ENCODE data around the gene WDR33.

The WDR33 gene

DNA sequence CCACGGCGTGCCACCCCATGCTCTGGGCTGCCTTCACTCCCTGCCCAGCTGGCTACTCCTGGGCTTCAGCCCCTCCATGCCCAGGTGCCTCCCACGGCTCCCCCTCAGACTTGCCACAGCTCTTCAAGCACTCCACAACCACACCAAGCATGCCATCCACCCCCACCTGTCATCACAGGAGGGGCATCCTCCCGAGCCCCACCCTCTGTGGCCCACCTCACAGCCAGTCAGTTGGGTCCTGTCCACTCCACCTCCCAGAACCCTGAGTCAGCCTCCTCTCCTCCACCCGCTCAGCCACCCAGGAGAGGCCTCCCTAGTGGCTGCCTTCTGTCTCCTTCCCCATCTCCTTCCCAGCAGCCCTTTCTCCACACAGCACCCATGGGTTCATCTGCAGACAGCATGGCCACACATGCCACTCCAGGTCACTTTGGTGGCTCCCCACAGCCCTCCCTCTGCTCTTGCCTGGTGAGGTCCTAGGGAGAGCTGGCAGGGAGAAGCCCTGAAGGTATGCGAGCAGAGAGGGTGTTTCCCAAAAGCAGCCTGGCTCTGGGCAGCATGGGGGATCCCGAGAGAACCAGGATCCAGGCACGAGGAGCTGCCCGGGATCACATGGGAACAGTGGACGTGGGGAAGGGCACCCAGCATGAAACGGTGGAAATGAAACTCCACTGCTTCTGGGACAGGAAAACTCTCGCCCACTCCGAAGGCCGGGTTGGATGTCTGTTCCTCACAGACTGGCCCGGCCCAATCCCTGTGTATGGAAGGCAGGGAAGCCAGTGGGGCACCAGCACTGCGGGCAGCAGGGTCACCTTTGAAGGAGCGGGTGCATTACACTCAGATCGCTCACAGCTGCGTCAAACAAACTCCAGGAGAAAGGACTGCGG, 138.4 kb downstream of the WDR33 start:
- DNase-seq (ENCODE audit: low read depth): no peak
- no peak overlapping the region for H3K4me3 ChIP-seq (ENCODE audit: low read length)
- TF ChIP-seq, protein P1, sequence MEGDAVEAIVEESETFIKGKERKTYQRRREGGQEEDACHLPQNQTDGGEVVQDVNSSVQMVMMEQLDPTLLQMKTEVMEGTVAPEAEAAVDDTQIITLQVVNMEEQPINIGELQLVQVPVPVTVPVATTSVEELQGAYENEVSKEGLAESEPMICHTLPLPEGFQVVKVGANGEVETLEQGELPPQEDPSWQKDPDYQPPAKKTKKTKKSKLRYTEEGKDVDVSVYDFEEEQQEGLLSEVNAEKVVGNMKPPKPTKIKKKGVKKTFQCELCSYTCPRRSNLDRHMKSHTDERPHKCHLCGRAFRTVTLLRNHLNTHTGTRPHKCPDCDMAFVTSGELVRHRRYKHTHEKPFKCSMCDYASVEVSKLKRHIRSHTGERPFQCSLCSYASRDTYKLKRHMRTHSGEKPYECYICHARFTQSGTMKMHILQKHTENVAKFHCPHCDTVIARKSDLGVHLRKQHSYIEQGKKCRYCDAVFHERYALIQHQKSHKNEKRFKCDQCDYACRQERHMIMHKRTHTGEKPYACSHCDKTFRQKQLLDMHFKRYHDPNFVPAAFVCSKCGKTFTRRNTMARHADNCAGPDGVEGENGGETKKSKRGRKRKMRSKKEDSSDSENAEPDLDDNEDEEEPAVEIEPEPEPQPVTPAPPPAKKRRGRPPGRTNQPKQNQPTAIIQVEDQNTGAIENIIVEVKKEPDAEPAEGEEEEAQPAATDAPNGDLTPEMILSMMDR (IDR thresholded peaks at IDR 0.05; ENCODE audit: insufficient read depth, low read depth, low read length, missing control alignments): no peak

DNA sequence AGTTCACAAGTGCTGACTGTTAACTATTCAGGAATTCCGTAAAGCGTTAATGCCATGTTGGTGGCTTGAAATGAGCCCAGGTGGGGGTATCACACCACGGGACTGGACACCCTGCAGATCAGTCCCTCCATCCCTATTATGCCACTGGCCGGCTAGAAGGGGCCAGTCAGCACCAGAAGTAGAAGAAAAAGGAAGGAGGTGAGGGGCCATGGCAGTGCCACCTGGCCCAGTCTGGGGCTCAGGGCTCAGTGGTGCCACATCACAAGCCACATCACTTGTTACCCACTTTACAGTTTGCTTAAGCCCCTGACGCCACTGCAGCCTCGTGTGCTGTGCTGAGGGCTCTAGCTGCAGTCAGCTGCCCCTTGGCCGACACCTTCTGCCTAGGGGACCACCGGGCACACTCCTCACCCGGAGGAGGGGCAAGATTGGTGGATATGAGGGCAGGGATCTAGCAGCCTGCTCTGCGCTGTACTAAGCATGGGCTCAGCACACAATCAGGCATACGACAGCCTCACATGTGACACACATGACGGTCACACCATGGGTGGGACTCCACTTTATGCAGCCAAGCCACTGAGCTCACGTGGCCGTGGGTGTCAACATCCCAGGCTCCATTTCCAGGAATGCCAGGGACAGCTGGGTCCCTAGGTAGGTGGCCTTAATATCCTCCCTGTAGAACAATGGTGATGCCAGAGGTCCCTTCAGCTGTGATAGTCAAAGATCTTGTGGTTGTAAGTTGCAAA, 139.2 kb downstream of the WDR33 start:
- DNase-seq (ENCODE audit: low read depth): no peak
- TF ChIP-seq, protein P1 (IDR thresholded peaks at IDR 0.05; ENCODE audit: insufficient read depth, low read depth, low read length, missing control alignments): no peak
- no peak overlapping the region for H3K4me3 ChIP-seq (ENCODE audit: low read length)

DNA sequence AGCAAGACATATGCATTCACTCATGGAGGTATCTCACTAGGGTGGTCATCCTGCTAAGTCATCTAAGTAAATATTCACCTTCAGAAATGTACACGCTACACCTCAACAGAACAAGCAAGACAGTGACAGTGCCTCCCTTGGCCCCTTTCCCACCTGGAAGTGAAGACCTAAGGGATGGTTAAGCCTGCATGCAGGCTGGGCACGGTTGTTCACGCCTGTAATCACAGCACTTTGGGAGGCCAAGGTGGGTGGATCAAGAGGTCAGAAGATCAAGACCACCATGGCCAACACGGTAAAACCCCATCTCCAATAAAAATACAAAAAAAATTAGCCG, 140.0 kb downstream of the WDR33 start:
- DNase-seq (ENCODE audit: low read depth): no peak
- no peak overlapping the region for H3K4me3 ChIP-seq (ENCODE audit: low read length)
- TF ChIP-seq, protein P1 (IDR thresholded peaks at IDR 0.05; ENCODE audit: insufficient read depth, low read depth, low read length, missing control alignments): no peak

DNA sequence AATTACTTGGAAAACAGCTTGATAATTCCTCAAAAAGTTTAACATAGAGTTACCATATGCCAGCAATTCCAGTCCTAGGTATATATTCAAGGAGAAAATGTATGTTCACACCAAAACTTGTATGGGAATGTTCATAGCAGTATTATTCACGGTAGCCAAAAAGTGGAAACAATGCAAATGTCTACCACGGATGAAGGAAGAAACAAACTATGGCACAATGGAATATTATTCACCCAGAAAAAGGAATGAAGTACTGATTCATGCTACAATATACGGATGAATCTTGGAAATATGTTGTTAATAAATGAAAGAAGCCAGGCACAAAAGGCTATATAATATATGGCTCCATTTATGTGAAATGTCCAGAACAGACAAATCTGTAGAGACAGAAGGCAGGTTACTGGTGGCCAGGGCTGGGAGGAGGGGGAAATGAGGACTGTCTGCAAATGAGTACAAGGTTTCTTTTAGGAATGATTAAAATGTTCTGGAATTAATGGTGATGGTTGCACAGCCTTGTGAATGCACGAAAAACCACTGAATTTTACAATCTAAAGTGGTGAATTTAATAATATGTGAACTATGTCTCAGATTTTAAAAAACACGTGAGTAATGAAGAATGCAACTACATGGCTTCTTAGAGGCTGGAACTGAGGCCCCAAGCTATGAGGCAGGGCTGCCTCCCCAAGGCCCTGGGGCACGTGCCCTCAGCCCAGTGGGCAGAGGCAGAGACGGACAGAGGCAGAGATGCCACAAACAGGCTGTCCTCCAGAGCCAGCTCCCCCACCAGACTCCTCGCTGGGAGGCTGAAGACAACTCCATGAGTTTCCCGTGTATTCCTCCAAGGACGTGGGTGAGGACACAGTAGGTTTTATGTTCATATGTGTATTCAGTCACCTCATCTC, 140.7 kb downstream of the WDR33 start:
- TF ChIP-seq, protein P1 (IDR thresholded peaks at IDR 0.05; ENCODE audit: insufficient read depth, low read depth, low read length, missing control alignments): no peak
- H3K4me3 ChIP-seq (ENCODE audit: low read length): no peak overlapping the region
- no peak for DNase-seq (ENCODE audit: low read depth)

DNA sequence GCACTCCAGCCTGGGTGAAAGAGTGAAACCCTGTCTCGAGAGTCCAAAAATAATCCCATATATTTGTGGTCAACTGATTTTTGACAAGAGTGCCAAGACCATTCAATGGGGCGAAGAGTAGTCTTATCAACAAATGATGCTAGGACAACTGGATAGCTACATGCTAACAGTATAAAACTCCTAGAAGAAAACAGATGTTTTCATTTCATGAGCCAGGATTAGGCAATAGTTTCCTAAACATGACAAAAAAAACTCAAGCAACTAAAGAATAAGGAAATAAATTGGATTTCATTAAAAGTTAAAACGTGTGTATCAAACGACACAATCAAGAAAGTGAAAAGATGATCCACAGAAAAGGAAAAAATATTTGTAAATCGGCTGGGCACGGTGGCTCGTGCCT, 141.9 kb downstream of the WDR33 start:
- TF ChIP-seq, protein P1 (IDR thresholded peaks at IDR 0.05; ENCODE audit: insufficient read depth, low read depth, low read length, missing control alignments): no peak
- no peak overlapping the region for H3K4me3 ChIP-seq (ENCODE audit: low read length)
- DNase-seq (ENCODE audit: low read depth): no peak

DNA sequence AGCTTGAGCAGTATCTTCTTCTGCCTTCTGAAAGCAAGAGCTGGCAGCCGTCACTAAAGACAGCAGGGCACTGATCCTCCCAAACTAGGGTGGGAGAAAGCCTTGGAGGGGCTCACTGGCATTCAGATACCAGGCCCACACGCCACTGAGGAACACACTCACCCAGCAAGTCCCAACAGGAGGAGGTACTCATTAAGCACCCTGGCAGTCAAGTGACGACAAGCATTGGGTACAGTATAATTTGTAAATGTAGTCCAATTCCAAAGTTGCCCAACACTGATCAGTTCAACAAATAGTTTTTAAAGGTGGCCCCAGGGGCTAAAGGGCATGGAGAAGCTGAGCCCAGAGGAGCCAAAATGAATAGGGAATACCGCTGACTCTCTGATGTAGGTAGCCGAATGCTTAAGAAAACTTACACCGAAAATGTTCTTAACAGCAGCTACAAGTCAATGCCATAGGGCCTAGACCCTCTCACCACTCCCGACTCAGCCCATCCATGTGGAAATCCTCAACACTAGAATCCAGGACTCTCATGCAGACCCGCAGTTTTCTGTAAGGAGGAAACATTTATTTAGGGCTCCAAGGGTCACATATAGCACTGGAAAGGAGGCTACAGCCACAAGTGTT, 145.6 kb downstream of the WDR33 start:
- H3K4me3 ChIP-seq (ENCODE audit: low read length): no peak overlapping the region
- TF ChIP-seq, protein P1 (IDR thresholded peaks at IDR 0.05; ENCODE audit: insufficient read depth, low read depth, low read length, missing control alignments): no peak
- DNase-seq (ENCODE audit: low read depth): peak; percentile 34

Data from epithelial cell of esophagus (primary cell).